GM04503 (cell line): ENCODE data around the gene SMIM20.
A peak's percentile ranks its signal among the peaks of the same experiment; 100 is the strongest.

Experiments
- DNase-seq: peaks from one replicate; pipeline ENCODE4 v3.0.0-alpha.2; 2012; ENCODE audit warnings: low read depth

Gene SMIM20

GRCh38 chr4:25926462-25926861 is 12.4 kb downstream of the SMIM20 start:
- DNase-seq, result no peak

- no peak for DNase-seq
These were observed 13.6 kb downstream of the SMIM20 start for GRCh38 chr4:25927361-25928195.

DNA sequence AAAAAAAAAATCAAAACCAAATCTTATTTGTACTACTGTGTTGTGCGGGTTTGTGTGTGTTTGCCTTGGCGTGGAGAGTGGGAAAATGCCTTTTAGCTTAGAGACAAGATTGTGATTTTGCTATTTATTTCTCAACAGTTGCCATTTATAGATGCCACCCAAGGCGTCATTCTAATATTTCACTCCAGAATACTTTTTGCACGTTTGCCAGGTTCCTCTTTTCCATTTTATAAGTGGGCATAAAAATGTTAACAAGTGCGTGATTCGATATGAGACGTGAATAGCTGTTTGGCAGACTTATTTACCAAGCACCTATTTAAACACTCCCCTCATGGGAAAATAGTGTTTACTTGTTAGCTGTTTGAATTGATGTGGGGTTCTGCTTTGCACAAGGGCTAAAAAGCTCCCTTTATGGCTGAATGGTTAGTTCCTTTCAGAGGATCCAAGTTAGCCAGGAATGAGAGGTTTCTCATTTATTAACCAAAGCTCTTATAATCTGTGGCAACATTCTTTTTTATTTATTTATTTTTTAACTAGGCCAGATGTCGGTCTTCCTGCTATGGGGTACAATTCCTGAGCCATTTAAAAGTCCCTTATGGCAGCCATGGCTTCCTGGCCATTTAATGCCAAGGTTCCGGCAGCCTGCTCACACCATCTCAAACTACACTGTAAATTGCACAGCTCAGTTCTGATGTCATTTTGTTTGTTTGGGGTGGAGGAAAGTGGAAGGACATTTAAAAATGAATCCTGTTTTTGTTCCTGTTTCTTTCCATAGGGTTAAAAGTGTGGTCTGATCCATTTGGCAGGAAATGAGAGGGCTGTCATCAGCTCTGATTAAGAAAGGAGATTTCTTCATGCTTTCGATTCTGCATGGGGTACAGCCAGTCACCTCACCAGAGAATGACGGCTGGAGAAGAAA is 14.6 kb downstream of the SMIM20 start:
- no peak for DNase-seq

DNA sequence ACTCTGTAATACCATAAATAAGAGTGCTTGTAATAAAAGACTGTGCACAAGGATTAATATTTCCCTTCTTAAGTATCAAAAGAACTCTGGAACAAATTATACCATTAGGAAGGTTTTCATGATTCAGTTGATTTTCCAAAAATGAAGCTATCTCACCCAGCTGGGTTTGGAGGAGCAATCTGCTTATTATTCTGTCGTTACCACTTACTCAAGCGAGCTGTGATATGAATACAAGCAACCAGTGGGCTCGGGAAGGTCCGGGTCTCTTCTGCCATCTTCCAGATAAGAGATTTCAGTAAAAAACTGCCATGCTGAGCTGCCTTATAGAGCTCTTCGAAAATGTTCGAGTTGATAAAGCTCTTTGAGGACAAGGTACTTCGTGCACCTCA is 15.3 kb downstream of the SMIM20 start:
- no peak for DNase-seq

- DNase-seq, result no peak
These were observed 16.8 kb downstream of the SMIM20 start for GRCh38 chr4:25930731-25931354.

DNA sequence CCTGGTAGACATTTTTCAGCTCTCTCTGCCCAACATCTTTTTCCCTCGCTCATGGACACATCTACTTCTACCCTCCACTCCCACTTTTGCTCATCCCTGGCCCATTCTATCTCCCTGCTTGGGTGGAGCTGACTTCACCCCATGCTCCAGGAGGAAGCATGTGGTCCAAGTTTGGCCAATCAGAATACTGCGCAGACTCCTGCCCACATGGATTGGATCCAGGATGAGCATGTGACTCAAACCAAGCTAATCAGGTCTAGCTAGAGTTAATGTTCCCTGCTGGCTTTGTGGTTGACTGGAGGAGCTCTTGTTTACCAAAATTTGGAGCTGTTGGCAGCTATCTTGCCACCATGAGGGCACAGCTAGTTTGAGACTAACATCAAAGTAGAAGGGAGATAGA is 22.7 kb downstream of the SMIM20 start:
- DNase-seq, result no peak

GRCh38 chr4:25937801-25938200 is 23.8 kb downstream of the SMIM20 start:
- DNase-seq, result peak; percentile 83

- DNase-seq, result no peak
These were observed 24.3 kb downstream of the SMIM20 start for GRCh38 chr4:25938366-25938765.

GRCh38 chr4:25938787-25939186 is 24.8 kb downstream of the SMIM20 start:
- DNase-seq, result peak; percentile 73

- DNase-seq, result no peak
These were observed 25.3 kb downstream of the SMIM20 start for GRCh38 chr4:25939330-25939729.

- no peak for DNase-seq
These were observed 27.6 kb downstream of the SMIM20 start for GRCh38 chr4:25941457-25942221.

DNA sequence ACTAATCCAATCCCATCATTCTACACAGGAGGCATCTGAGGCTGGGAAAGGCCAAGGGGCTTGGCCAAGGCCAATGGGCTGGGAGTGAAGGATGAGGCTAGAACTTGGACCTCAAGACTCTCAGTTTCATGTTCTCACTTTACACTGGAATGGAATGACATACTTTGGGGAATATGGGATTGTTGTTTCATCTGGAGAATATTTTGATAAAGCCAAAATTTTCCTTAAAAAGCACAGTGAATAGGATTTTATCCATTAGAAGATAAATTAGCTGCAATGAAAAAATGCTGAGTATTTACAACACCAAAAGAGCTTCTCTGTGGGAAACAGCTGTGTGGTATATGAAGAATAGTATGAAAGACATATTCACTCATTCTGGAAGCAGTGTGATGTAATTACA is 29.3 kb downstream of the SMIM20 start:
- no peak for DNase-seq

GRCh38 chr4:25943805-25944204 is 29.8 kb downstream of the SMIM20 start:
- DNase-seq, result no peak

GRCh38 chr4:25948051-25948450 is 34.0 kb downstream of the SMIM20 start:
- DNase-seq, result no peak

GRCh38 chr4:25949173-25949748 is 35.2 kb downstream of the SMIM20 start:
- DNase-seq, result no peak

DNA sequence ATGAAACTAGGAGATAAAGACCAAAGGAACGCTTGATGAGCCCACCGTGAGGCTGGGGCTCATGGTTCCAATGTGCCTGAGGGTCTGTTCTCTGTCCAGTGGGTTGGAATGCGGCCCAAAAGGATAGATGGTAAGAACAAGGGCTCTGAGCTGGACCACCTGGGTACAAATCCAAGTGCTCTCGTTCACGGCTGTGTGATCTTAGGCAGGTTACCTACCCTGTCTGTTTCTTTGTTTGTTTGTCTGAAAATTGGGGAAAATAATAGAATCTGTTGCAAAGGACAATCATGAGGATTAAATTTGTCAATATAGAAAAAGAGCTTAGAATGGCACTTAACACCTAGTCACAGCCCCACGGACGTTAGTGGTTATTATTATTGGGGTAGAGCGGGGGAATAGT is 36.0 kb downstream of the SMIM20 start:
- no peak for DNase-seq

GRCh38 chr4:25950461-25951389 is 36.7 kb downstream of the SMIM20 start:
- no peak for DNase-seq

DNA sequence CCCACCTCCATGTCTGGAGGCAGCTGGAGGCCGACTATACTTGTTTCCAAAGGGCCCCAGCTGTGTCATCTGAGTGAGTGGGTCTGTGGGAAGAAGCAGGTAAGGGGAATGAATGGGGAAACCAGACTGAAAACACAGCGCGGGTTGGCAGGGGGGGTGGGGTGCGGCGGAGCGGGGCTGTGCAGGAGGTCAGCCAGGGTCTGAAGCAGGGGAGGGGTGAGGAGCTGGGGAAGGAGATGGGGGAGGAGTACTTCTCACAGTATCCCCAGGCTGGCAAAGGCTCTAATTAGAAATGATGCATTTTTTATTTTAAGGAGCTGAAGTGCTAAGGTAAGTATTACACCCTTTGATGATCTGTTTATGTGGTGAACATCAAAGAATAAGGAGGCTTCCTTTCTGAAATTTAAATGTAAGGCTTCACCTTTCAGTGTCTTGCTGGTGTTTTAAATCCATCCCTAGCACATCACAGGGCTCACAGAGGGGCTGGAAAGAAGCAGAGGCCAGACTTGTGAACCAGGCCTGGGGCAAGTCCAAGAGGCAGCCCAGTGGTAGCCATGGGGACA is 37.5 kb downstream of the SMIM20 start:
- DNase-seq, result no peak

- DNase-seq, result no peak
These were observed 39.7 kb downstream of the SMIM20 start for GRCh38 chr4:25953740-25954139.

DNA sequence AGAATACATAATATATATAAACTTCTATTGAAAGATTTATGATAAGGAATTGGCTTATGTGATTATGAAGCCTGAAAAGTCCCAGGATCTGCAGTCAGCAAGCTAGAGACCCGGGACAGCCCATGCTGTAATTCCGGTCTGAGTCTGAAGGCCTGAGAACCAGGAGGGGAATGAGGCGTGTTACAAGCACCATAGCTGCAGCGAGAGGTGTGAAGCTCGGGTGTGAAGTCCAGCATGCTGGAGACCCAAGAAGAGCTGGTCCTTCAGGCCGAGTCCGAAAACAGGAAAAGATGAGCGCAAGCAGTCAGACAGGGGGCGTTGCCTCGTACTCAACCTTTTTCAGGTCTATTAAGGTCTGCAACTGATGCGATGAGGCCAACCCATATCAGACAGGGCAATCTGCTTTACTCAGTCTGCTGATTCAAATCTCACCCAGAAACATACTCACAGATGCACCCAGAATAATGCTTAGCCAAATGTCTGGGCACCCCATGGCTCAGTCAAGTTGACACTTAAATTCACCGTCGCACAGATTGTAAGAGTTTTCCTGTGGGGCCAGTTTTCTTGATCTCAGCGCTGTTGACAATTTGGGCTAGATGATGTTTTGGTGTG is 40.4 kb downstream of the SMIM20 start:
- no peak for DNase-seq
